ENCODE data around the gene EXOC4.

DNA sequence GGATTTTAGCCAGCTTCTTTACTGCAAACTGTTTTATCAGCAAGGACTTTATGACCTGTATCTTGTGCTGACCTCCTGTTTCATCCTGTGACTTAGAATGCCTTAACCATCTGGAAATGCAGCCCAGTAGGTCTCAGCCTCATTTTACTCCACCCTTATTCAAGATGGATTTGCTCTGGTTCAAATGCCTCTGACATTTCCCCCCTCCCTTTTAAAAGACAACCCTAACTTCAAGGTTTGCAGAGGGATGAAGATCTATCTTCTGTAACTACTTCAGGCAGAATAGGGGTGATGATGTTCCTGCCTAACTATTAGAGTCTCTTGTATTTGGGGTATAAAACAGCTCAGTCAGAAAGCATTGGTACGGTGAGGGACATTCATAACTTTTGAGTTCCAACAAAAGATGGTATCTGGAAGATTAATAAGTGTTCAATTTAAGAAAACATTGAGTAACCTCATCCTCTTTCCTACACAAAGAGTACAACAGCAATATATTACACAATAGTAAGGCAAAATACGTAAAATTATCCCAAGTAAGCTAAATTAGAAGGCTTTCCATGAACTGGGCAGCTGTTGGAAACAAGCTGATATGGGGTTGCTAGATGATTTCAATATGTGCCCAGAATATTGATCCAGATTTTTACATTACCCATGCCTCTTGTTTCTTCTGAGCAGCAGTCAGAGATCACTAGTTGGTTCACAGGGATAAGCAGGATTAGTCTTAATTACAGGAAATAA is 834.3 kb downstream of the EXOC4 start:
- TF ChIP-seq, protein P1, sequence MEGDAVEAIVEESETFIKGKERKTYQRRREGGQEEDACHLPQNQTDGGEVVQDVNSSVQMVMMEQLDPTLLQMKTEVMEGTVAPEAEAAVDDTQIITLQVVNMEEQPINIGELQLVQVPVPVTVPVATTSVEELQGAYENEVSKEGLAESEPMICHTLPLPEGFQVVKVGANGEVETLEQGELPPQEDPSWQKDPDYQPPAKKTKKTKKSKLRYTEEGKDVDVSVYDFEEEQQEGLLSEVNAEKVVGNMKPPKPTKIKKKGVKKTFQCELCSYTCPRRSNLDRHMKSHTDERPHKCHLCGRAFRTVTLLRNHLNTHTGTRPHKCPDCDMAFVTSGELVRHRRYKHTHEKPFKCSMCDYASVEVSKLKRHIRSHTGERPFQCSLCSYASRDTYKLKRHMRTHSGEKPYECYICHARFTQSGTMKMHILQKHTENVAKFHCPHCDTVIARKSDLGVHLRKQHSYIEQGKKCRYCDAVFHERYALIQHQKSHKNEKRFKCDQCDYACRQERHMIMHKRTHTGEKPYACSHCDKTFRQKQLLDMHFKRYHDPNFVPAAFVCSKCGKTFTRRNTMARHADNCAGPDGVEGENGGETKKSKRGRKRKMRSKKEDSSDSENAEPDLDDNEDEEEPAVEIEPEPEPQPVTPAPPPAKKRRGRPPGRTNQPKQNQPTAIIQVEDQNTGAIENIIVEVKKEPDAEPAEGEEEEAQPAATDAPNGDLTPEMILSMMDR (IDR thresholded peaks at IDR 0.05), result no peak
- no peak for TF ChIP-seq POLR2A (IDR thresholded peaks at IDR 0.05)
- TF ChIP-seq EP300 (IDR thresholded peaks at IDR 0.05), result no peak

Data from ovary (tissue), 3 donors.